Measurements from ENCODE around the gene NDUFB8. TPM values are rescaled to one million over a fixed set of nuclear protein-coding genes. Genes with fewer than 3 reads are reported as not detected.

Gene NDUFB8
- total and polyA plus RNA-seq, 8 donors = 35.5 to 156 (median 58.6) TPM

DNA sequence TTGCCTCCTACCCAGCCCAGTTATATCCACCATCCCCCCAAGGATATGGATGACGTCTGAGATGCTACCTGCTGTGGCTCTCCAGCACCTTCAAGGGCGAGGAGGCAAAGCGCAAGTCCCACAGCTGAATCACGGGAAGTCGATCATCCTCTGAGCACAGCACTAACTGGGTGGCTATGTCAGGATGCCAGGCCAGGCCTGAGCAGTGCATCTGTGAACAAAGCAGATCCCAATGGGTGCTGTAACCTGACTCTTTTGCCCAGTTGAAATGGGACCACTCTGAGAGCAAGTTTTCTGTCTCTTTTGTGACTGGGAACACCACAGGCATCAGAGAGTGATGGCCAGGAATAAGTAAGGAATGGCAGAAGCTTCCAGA is 22.3 kb downstream of the NDUFB8 start:
- Histone ChIP-seq H3K27ac (no peak overlapping the region), H3K27me3 (no peaks in the 10 kb centered on the region), H3K4me3 (no peak overlapping the region), H3K9me3 (no peaks in the 10 kb centered on the region), H3K4me1 (no peaks in the 10 kb centered on the region), H3K36me3 (no peaks in the 10 kb centered on the region)
- TF ChIP-seq CTCF (IDR thresholded peaks at IDR 0.05) = no peak
- intact Hi-C loops (cut with DNase I) = loop anchor here in 1 of 3 donors (5.0 kb wide), 1 partner anchor 70 kb away; no protein-coding TSS in a partner anchor
- DNase-seq (no peak), FAIRE-seq (no peak), ATAC-seq (no peak)
- 85 to 92% methylated on average over 5 of the region's 5 CpGs for WGBS, 2 donors

- Histone ChIP-seq H3K4me3 (no peak overlapping the region), H3K36me3 (no peaks in the 10 kb centered on the region), H3K27me3 (no peaks in the 10 kb centered on the region), H3K9me3 (no peaks in the 10 kb centered on the region), H3K27ac (no peak overlapping the region), H3K4me1 (no peaks in the 10 kb centered on the region)
- no peak for FAIRE-seq
- no peak for TF ChIP-seq CTCF (IDR thresholded peaks at IDR 0.05)
- intact Hi-C loops (cut with DNase I) = loop anchor here in 1 of 3 donors (5.0 kb wide), 1 partner anchor 69 kb away; no protein-coding TSS in a partner anchor
- 96 to 98% methylated on average over 5 of the region's 5 CpGs for WGBS, 2 donors
- DNase-seq = no peak
- no peak for ATAC-seq
Observed at GRCh38 chr10:100506596-100507356, 22.9 kb downstream of the NDUFB8 start.

GRCh38 chr10:100505164-100505563 is 24.5 kb downstream of the NDUFB8 start:
- no peak overlapping the region for H3K4me3 ChIP-seq
- H3K4me1 ChIP-seq = no peaks in the 10 kb centered on the region
- H3K9me3 ChIP-seq = no peaks in the 10 kb centered on the region
- ATAC-seq (no peak), DNase-seq (no peak), FAIRE-seq (no peak)
- intact Hi-C loops (cut with DNase I) = loop anchor here in 1 of 3 donors (5.0 kb wide), 1 partner anchor 68 kb away; no protein-coding TSS in a partner anchor
- H3K36me3 ChIP-seq = no peaks in the 10 kb centered on the region
- H3K27ac ChIP-seq = no peak overlapping the region
- H3K27me3 ChIP-seq = no peaks in the 10 kb centered on the region
- no peak for TF ChIP-seq CTCF (IDR thresholded peaks at IDR 0.05)
- WGBS, 2 donors = 93 to 98% methylated on average over 2 of the region's 2 CpGs

- H3K4me3 ChIP-seq = no peak overlapping the region
- intact Hi-C loops (cut with DNase I) = no loop called here
- FAIRE-seq (no peak), DNase-seq (no peak), ATAC-seq (peak in 2 of 4 donors; percentile 11 to 45)
- no peaks in the 10 kb centered on the region for H3K36me3 ChIP-seq
- no peaks in the 10 kb centered on the region for H3K4me1 ChIP-seq
- no peaks in the 10 kb centered on the region for H3K9me3 ChIP-seq
- no peaks in the 10 kb centered on the region for H3K27me3 ChIP-seq
- WGBS, 2 donors = 19 to 24% methylated on average over 5 of the region's 5 CpGs
- H3K27ac ChIP-seq = no peak overlapping the region
- no peak for TF ChIP-seq CTCF (IDR thresholded peaks at IDR 0.05)
Observed at GRCh38 chr10:100504096-100504495, 25.6 kb downstream of the NDUFB8 start.

- H3K36me3 ChIP-seq = no peaks in the 10 kb centered on the region
- 91 to 97% methylated on average over 1 of the region's 1 CpG for WGBS, 2 donors
- no peak overlapping the region for H3K27ac ChIP-seq
- no peaks in the 10 kb centered on the region for H3K9me3 ChIP-seq
- intact Hi-C loops (cut with DNase I) = no loop called here
- H3K4me1 ChIP-seq = no peaks in the 10 kb centered on the region
- H3K4me3 ChIP-seq = no peak overlapping the region
- DNase-seq = no peak
- FAIRE-seq = no peak
- no peaks in the 10 kb centered on the region for H3K27me3 ChIP-seq
- TF ChIP-seq CTCF (IDR thresholded peaks at IDR 0.05) = no peak
- ATAC-seq = no peak
Observed at GRCh38 chr10:100502926-100503494, 26.7 kb downstream of the NDUFB8 start.
